ENCODE measurements around the gene GDF10.

GDF10 gene

GRCh38 chr10:47261121-47261520 is 38.9 kb upstream of the GDF10 start:
- peak overlapping the region; percentile 96 for H3K27ac Mint-ChIP-seq

DNA sequence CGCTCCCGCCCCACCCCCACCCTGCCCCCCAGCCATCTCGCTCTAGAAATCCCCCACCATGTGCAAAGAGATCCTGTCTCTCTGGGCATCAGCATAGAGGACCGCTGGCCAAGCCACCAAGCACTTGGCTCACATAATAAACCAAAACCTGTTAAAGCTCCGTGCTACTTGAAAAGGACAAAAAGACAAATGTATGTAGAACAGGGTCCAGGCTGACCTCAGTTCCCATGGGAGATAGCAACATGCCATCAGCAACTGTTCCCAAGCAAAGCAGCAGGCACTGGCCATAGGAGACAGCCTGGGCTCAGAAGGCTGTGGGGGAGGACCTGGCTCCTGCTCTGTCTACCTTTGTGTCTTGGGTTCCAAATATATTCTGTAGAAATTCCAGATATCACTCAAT is 38.4 kb upstream of the GDF10 start:
- H3K4me1 Mint-ChIP-seq = peaks cover 31 to 62% of the 10 kb centered on the region in 2 donors
- no peaks in the 10 kb centered on the region for H3K36me3 Mint-ChIP-seq
- H3K9me3 Mint-ChIP-seq = peaks cover 0 to 3% of the 10 kb centered on the region in 2 donors
- H3K27me3 Mint-ChIP-seq = no peaks in the 10 kb centered on the region
- DNase-seq (no peak), ATAC-seq (replicated peaks) (no peak)
- no peak overlapping the region for H3K27ac Mint-ChIP-seq
- H3K4me3 Mint-ChIP-seq = no peak overlapping the region

More at GRCh38 chr10:47261121-47261520, 38.9 kb upstream of the GDF10 start:
- no peaks in the 10 kb centered on the region for H3K27me3 Mint-ChIP-seq
- no peaks in the 10 kb centered on the region for H3K36me3 Mint-ChIP-seq
- peak; percentile 97 for ATAC-seq (replicated peaks)
- peaks cover 31 to 64% of the 10 kb centered on the region in 2 donors for H3K4me1 Mint-ChIP-seq
- peaks cover 0 to 3% of the 10 kb centered on the region in 2 donors for H3K9me3 Mint-ChIP-seq
- DNase-seq = peak; percentile 54
- H3K4me3 Mint-ChIP-seq = peak overlapping the region; percentile 40 to 54

DNA sequence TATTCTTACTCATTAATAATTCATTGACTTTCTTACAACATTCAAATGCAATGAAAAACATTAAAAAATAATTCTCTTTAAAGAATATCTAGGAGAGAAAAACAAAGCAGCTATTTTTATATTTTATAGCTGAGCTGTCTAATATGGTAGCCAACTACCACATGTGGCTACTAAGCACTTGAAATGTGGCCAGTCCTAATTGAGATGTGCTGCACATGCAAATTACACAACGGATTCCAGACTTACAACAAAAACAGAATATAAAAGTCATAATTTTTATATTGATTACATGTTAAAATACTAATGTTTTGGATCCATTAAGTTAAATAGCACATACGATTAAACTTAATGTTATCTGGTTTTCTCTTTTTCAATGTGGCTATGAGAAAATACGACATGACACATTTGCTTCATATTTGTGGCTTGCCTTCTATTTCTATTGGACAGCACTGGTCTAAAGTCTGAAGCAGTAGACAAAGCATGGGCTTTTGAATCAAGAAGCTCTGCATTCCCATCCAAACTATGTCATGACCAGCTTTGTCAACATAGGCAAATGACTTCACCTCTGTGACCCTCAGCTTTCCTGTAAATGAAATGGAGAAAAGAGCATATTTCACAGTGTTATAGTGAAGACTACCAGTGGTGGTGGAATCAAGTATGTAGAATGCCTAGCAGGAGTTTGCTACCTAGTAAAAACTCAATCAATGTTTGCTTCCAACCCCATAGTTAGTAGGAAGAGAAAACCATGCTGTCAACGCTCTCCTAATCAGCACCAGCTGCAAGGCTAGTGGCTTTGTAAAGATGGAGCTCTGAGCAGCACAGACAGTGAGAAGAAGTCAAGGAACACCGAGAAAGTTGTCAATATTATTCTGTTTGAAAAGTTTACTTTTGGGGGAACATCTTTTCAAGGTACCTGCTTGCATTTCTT is 37.1 kb upstream of the GDF10 start:
- Mint-ChIP-seq H3K4me3 (no peak overlapping the region), H3K27ac (no peak overlapping the region), H3K27me3 (no peaks in the 10 kb centered on the region), H3K4me1 (peaks cover 25 to 49% of the 10 kb centered on the region in 2 donors), H3K36me3 (no peaks in the 10 kb centered on the region), H3K9me3 (peaks cover 0 to 5% of the 10 kb centered on the region in 2 donors)
- ATAC-seq (replicated peaks) = no peak
- no peak for DNase-seq

DNA sequence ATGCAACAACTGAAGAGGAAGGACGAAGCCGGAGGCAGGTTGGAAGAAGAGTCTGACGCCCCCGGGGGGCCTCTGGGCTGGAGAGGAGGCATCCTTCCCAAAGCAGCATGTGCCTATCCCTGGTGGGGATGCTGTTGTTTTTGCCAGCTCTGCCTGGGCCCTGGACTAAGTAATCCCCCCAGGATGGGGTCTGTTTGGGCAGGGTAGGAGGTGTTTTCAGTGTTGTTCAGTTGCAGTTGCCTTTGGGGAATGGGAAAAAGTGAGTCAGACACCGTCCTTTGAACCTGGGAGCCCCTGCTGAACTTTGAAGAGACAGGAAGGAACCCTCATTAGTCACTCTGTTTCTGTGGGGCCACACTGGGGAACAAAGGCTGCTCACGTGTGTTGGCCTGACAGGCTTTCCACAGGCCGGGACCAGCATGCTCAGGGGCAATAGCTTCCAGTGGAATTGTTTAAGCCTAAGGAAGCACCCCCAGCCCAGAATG is 35.2 kb upstream of the GDF10 start:
- Mint-ChIP-seq H3K36me3 (no peaks in the 10 kb centered on the region), H3K4me3 (no peak overlapping the region), H3K9me3 (peaks cover 0 to 5% of the 10 kb centered on the region in 2 donors), H3K4me1 (peaks cover 23 to 33% of the 10 kb centered on the region in 2 donors), H3K27ac (no peak overlapping the region), H3K27me3 (no peaks in the 10 kb centered on the region)
- no peak for DNase-seq
- ATAC-seq (replicated peaks) = peak in 1 of 2 donors; percentile 14

DNA sequence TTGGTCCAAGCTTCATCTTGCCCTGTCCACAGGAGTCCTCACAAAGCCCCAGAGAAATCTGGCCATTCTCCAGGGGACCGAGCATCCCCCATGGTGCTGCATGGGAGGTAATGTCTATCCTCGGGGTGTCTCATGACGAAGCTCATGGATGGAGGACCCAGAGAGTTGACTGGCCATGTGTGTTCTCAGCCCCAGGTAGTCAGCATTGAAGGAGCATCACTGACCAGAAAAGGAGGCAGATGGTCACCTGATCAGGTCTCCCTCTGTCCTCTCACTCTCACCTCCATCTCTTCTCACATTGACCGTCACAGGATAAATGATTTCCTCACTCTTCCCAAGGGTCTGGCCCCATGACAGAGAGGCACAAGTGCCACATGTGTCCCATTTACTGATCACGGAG is 33.4 kb upstream of the GDF10 start:
- H3K4me1 Mint-ChIP-seq = peaks cover 7 to 15% of the 10 kb centered on the region in 2 donors
- H3K27ac Mint-ChIP-seq = no peak overlapping the region
- no peak for DNase-seq
- no peaks in the 10 kb centered on the region for H3K27me3 Mint-ChIP-seq
- H3K4me3 Mint-ChIP-seq = no peak overlapping the region
- no peak for ATAC-seq (replicated peaks)
- H3K36me3 Mint-ChIP-seq = no peaks in the 10 kb centered on the region
- H3K9me3 Mint-ChIP-seq = peaks cover 0 to 5% of the 10 kb centered on the region in 2 donors

DNA sequence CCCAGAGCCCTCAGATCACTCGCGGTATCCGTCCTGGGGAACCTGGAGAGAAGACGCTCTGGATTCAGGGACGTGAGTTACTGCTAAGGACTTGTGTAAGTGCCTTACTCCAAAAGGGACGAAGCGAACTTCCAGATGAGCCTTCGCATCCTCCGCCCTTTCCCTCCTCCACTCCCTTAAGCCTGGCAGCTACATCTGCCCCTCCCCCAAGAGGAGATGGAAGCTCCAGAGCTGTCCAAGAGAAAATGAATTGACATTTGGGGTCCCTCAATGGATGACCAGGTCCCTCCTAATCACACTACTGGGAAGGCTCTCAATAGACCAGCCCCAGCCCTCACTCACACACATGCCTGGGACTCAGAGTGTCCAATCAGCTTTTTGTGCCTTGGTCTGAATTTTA is 31.3 kb upstream of the GDF10 start:
- ATAC-seq (replicated peaks) = no peak
- Mint-ChIP-seq H3K4me1 (peaks cover 2 to 8% of the 10 kb centered on the region in 2 donors), H3K36me3 (no peaks in the 10 kb centered on the region)

GRCh38 chr10:47269294-47269693 is 30.7 kb upstream of the GDF10 start:
- Mint-ChIP-seq H3K9me3 (peaks cover 0 to 8% of the 10 kb centered on the region in 2 donors), H3K36me3 (no peaks in the 10 kb centered on the region), H3K27ac (no peak overlapping the region), H3K4me3 (no peak overlapping the region), H3K4me1 (peaks cover 2 to 8% of the 10 kb centered on the region in 2 donors), H3K27me3 (no peaks in the 10 kb centered on the region)
- no peak for ATAC-seq (replicated peaks)
- DNase-seq = no peak

More for the DNA sequence above, 31.3 kb upstream of the GDF10 start:
- Mint-ChIP-seq H3K9me3 (peaks cover 0 to 7% of the 10 kb centered on the region in 2 donors), H3K27ac (no peak overlapping the region), H3K4me3 (no peak overlapping the region), H3K27me3 (no peaks in the 10 kb centered on the region)
- no peak for DNase-seq

GRCh38 chr10:47276071-47276470 is 23.9 kb upstream of the GDF10 start:
- no peak overlapping the region for H3K27ac Mint-ChIP-seq
- peaks cover 0 to 4% of the 10 kb centered on the region in 2 donors for H3K27me3 Mint-ChIP-seq
- no peak for ATAC-seq (replicated peaks)
- H3K4me1 Mint-ChIP-seq = peaks cover 0 to 5% of the 10 kb centered on the region in 2 donors
- no peak for DNase-seq
- no peak overlapping the region for H3K4me3 Mint-ChIP-seq
- no peaks in the 10 kb centered on the region for H3K36me3 Mint-ChIP-seq
- H3K9me3 Mint-ChIP-seq = peaks cover 0 to 3% of the 10 kb centered on the region in 2 donors

DNA sequence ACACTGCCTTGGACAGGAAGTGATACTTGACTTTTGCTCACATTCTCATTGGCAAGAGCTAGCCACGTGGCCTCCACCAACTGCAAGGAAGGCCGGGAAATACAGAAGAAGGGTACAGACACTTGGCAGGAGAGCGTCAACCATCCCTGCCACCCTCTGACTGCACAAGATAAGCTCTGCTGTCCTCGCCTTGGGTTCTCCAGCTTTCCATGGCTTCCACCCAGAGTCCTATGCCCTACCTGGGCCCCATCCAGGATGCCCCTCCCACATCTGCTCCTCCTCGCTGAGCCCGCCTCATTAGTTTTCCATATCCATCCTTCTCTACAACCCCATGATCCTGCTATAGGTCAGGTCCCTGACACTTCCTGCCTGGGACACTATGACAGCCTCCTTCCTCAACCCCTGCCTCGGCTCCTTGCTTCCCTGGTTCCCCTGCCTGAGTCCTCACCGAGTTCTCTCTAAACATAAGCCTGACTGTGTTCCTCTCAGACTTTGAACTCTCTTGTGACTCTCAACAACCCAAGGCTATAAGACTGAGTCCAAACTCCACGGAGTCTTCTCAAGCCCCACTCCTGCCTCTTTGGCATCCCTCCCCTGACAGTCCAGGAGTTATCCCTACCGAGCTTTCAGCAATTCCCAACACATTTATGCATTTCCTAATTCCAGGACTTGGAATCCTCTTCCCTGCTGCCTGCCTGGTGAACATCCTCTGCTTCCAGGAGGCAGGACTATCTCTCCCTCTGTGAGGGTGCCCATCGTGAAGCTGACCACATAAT is 23.2 kb upstream of the GDF10 start:
- H3K4me1 Mint-ChIP-seq = peaks cover 2 to 11% of the 10 kb centered on the region in 2 donors
- H3K27ac Mint-ChIP-seq = no peak overlapping the region
- ATAC-seq (replicated peaks) (no peak), DNase-seq (no peak)
- peaks cover 0 to 3% of the 10 kb centered on the region in 2 donors for H3K9me3 Mint-ChIP-seq
- H3K4me3 Mint-ChIP-seq = no peak overlapping the region
- peaks cover 0 to 4% of the 10 kb centered on the region in 2 donors for H3K27me3 Mint-ChIP-seq
- no peaks in the 10 kb centered on the region for H3K36me3 Mint-ChIP-seq

DNA sequence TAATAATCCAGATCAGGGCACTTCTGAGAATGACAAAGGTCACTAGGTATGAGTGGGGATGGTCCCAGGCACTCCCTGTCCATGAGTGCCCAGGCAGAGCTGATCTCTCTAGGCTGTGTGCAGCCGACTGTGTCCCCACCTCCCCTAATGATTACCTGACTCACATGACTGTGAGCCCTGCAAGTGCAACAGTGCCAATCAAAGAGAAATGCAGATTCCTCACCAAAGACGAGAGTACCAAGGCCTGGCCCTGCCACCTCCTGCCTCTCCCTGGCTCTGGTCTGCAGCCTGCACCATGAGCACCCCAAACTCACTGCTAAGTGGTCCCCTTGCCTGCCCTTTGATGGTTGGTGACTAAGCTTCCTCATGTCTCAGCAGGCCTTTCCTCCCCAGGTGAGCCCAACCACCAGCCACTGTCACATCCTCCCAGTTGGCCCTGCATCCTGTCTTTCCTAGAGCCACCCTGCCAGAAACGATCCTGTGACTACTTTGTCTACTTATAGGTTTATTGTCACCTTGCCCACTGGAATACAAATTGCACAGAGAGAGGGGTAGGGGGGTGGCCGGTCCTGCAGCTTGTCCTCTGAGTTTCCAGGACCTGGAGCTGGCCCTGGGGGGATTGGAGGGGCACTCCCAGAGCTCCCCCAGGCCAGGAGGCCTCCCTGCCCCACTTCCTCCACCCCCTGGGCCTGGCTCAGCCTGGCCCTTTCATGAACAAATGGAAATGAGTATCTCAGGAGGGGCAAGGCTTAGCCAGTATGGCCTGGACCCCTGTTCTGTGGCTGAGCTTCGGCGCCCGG is 22.4 kb upstream of the GDF10 start:
- no peak for DNase-seq
- peaks cover 0 to 3% of the 10 kb centered on the region in 2 donors for H3K9me3 Mint-ChIP-seq
- no peak overlapping the region for H3K4me3 Mint-ChIP-seq
- H3K4me1 Mint-ChIP-seq = peaks cover 6 to 19% of the 10 kb centered on the region in 2 donors
- ATAC-seq (replicated peaks) = no peak
- H3K27ac Mint-ChIP-seq = no peak overlapping the region
- peaks cover 0 to 8% of the 10 kb centered on the region in 2 donors for H3K27me3 Mint-ChIP-seq
- H3K36me3 Mint-ChIP-seq = no peaks in the 10 kb centered on the region

DNA sequence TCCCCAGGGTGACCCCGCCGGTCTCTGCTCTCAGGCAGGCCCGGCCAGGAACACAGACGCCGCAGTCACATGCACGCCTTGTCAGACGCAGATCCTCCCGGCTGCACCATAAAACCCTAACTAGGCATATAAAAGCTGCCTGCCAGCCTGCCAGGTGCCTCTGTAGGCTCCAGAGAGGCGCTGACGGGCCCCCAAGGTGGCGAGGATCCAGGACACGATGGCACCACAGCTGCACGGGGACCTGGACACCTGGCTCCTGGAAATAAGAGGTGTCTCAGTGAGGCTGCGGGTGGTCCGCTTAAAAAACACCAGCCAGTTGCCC is 21.9 kb upstream of the GDF10 start:
- Mint-ChIP-seq H3K9me3 (peaks cover 0 to 3% of the 10 kb centered on the region in 2 donors), H3K27ac (no peak overlapping the region), H3K27me3 (peaks cover 0 to 8% of the 10 kb centered on the region in 2 donors), H3K4me1 (peaks cover 6 to 20% of the 10 kb centered on the region in 2 donors), H3K4me3 (no peak overlapping the region), H3K36me3 (no peaks in the 10 kb centered on the region)
- no peak for ATAC-seq (replicated peaks)
- DNase-seq = no peak

DNA sequence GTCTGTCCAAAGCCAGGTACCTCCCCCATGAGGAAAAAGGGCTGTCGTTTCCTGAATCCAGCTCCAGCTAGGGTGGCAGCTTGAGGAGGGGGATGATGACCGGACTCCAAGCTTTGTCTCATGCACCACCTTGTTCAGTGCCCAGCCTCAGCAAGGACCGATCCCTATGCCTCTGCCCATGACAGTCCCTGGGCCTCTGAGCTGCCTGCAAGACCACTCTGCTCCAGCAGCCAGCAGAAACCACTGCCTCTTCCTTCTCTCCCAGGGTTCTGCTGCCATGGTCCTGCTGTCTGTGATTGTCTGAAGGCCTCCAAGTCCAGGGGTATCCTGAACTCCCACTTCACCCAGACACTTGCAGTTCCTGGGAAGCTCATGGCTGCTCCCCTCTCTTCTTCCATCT is 21.3 kb upstream of the GDF10 start:
- Mint-ChIP-seq H3K27ac (no peak overlapping the region), H3K9me3 (peaks cover 0 to under 1% of the 10 kb centered on the region in 2 donors), H3K4me3 (no peak overlapping the region), H3K36me3 (no peaks in the 10 kb centered on the region), H3K27me3 (peaks cover 0 to 8% of the 10 kb centered on the region in 2 donors), H3K4me1 (peaks cover 6 to 20% of the 10 kb centered on the region in 2 donors)
- ATAC-seq (replicated peaks) (no peak), DNase-seq (no peak)

DNA sequence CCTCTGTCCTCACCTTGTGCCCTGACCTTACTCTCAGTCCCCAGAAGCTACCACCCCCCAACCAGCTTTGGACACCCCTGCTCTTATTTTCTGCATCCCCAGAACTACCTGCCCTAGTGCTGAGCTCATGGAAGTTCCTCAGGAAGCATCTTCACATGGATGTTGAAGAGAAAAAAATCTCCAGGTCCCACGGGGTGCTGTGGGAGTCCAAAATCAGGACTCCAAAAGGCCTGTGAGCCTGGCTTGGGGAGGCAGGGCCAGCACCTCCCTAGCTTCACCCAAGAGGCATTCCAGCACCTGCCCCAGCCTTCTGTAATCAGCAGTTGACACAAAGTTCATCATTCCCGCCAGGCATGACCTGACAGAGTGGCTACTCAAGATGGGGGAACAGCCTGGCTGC is 20.7 kb upstream of the GDF10 start:
- Mint-ChIP-seq H3K4me3 (no peak overlapping the region), H3K27ac (no peak overlapping the region), H3K36me3 (no peaks in the 10 kb centered on the region), H3K9me3 (no peaks in the 10 kb centered on the region), H3K4me1 (peaks cover 6 to 20% of the 10 kb centered on the region in 2 donors), H3K27me3 (peaks cover 0 to 8% of the 10 kb centered on the region in 2 donors)
- DNase-seq (no peak), ATAC-seq (replicated peaks) (no peak)
